Measurements from ENCODE around the gene PARD3B.

Gene PARD3B

DNA sequence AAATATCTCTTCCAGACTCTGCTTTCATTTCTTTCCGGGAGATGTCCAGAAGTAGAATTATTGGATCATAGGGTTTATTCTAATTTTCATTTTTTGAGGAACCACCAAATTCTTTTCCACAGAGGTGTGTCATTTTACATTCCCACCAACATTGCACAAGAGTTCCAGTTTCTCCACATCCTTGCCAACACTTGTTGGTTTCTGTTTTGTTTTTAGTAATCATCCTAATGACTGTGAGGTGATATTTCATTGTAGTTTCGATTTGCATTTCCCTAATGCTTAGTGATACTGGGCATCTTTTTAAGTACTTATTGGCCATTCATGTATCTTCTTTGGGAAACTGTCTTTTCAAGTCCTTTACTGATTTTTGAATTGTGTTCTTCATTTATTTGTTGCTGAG lies 513.1 kb downstream of the PARD3B start:
- no peak for DNase-seq (ENCODE audit: low read depth)

DNA sequence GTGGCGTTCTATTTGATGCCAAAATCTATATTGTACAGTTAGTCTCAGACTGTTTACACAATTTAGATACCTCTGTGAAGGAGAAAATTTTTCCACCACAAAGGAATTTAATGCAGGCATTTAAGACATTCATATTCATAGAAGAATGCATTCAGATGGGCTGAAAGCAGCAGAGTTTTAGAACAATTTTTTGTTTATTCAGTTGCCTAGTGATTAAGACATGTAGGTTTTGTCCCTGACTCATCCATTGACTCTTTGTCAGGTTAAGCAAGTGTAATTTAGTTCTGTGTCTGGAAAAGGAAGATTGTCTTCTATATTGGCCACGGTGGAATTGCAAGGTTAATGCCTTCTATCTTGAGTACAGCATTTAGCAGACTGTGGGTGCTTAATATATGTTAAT lies 515.0 kb downstream of the PARD3B start:
- DNase-seq (ENCODE audit: low read depth): peak; percentile 62

DNA sequence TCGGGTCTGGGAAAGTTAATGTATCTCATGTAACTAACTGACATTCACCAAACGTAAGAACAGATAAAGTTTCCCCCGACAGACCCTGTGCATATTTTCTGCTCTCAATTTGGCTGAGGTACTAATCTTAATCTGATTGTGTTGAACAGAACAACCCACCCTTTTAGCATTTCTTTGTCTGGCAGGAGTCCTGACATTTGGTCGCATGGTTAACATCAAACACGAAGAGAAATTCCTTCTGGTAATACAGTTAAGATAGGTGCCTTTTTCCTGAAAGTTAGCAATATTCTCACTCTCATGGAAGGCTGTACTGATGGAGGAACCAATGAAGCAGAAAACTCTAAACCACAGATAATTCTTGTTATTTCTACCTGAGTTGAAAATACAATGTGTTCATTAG lies 520.8 kb downstream of the PARD3B start:
- no peak for DNase-seq (ENCODE audit: low read depth)

- no peak for DNase-seq (ENCODE audit: low read depth)
These were observed 524.7 kb downstream of the PARD3B start for GRCh38 chr2:205069928-205070327.

DNA sequence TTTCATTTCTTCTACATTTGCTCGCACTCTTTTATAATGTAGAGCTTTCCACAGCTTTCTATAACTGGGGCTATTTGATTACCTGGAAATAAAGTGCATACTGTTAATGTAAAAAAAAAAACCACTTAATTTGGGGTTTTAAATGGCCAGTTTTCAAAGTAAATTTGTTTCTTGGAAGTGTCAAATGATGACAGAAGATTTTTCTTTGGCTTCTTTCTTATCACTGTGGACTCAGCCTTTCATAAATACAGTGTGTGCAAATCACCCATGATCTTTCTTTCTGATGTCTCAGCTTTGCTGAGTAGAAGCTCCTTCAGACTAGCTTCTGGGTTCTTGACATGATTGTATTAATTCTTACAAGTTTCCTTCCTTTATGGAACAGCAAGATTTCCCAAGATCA lies 525.6 kb downstream of the PARD3B start:
- DNase-seq (ENCODE audit: low read depth): no peak

- DNase-seq (ENCODE audit: low read depth): no peak
These were observed 528.3 kb downstream of the PARD3B start for GRCh38 chr2:205073433-205074020.

DNA sequence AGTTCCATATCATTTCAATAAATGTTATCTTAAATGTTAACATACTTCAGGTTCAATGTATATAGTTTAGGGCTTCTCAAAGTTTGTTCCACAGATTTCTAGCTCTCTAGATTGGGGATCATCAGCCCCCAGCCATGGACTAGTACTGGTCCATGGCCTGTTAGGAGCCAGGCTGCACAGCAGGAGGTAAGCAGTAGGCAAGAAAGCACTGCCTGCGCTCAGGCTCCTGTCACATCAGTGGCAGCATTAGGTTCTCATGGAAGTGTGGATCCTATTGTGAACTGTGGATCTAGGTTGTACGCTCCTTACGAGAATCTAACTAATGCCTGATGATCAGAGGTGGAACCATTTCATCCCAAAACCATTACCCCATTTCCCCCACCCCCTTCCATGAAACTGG lies 531.1 kb downstream of the PARD3B start:
- DNase-seq (ENCODE audit: low read depth): no peak

DNA sequence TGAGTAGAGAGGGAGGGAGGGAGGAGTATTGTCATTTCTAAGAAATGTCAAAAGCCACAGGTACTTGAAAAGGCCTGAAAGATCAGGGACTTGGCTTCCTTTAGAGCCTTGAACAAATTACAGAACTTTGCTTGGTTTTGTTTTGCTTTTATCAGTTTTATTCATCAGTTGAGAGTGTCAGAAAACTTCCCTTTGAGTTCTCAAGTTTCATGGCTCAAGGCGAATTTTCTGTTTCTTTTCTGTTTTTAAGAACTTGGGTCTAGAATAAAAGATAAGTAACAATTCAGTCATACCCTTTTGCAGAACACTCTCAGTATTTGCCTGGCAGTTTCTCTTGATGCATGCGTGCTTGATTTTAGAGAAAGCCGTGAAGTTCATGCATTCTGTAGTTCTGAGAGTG lies 531.9 kb downstream of the PARD3B start:
- no peak for DNase-seq (ENCODE audit: low read depth)

DNA sequence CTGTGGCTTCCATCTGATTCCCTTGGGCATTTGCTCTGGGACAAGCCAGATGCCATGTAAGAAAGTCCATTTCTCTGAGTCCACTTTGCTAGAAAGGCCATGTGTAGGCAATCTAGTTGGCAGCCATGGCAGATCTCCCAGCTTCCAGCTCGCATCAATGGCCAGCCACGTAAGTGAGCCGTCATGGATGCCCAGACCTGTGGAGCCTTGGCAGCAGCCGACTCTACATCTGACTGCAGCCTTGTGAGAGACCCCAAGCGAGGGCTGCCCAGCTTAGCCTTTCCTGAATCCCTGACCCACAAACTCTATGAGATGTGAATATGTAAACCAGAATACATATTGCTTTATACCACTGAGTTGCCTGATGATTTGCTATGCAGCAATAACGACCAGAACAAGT lies 533.5 kb downstream of the PARD3B start:
- no peak for DNase-seq (ENCODE audit: low read depth)

- DNase-seq (ENCODE audit: low read depth): no peak
These were observed 533.9 kb downstream of the PARD3B start for GRCh38 chr2:205079173-205079572.

DNA sequence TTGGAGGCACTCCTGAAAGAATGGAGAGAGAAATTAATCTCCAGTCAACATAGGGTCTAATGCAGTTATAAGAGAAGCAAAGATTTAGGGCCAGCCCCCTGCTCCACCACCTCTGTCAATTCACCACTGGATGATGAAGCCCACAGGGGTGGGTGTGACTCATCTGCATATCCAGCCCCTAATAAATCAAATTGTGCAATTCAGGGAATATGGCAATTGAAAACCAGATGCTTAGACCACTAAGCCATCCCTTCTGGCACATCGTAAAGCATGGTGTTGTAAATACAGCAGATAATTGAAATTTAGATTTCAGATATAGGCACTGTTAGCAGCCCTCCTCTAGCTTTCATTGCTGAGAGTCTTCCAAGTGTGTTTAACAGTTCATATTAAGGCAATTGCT lies 541.4 kb downstream of the PARD3B start:
- DNase-seq (ENCODE audit: low read depth): peak; percentile 7

GRCh38 chr2:205087862-205088261 lies 542.6 kb downstream of the PARD3B start:
- DNase-seq (ENCODE audit: low read depth): no peak

- DNase-seq (ENCODE audit: low read depth): no peak
These were observed 544.7 kb downstream of the PARD3B start for GRCh38 chr2:205089958-205090357.

- no peak for DNase-seq (ENCODE audit: low read depth)
These were observed 546.1 kb downstream of the PARD3B start for GRCh38 chr2:205091411-205091810.

GRCh38 chr2:205094031-205094430 lies 548.8 kb downstream of the PARD3B start:
- no peak for DNase-seq (ENCODE audit: low read depth)

DNA sequence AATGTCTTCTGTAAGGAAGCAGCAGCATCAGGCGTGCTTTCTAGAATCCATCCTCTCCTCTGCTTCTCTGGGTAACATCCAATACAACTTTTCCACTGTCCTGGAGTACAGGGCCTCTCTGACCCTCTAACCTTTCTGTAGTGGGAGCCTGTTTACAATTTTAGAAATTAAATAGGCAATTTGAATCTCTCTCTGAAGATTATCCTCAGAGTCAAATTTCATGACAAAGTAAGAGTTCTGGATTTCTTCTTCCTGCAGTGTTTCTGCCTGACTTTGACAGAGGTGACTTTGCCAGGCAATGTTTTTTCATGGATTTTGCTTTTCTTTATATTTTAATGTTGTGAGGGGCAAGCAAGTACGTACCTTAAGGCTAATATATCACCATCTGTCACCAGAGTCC lies 558.4 kb downstream of the PARD3B start:
- no peak for DNase-seq (ENCODE audit: low read depth)

- no peak for DNase-seq (ENCODE audit: low read depth)
These were observed 562.5 kb downstream of the PARD3B start for GRCh38 chr2:205107810-205108209.

GRCh38 chr2:205115511-205115910 lies 570.2 kb downstream of the PARD3B start:
- no peak for DNase-seq (ENCODE audit: low read depth)

DNA sequence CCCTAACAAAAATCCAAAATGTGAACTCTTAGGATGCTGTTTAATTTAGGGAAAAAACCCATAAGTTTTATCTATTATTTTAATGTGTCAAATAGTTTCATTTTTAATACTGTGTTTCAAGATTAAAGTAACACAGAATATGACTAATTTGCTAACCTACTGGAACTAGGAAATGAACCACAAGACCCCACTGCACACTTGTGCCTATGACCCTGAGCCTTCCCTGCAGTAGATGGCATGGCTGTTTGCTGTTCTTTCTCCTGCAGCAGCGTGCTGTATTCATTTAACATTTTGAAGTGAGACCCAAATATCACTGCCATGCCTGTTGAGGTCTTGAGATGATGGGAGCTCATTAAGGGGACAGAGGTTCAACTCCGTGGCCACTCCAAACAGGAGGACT lies 571.9 kb downstream of the PARD3B start:
- DNase-seq (ENCODE audit: low read depth): no peak

- no peak for DNase-seq (ENCODE audit: low read depth)
These were observed 573.9 kb downstream of the PARD3B start for GRCh38 chr2:205119136-205119535.

DNA sequence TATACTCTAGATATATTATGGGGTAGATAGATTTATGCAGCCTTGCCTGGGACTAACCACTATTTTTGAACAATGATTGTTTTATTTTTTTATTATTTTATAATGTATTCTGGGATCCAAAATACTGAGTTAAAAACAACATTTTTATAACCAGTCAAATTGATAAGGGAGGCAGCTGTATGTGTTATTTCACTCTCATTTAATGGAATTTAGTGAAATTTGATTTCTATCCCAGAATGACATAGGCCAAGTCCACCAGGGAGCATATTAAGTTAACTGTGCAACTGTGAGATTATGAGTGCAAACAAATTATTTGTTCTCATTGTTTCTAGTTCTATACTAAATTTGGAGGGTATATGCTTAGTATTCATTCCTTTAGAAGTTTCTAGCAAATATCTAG lies 583.5 kb downstream of the PARD3B start:
- no peak for DNase-seq (ENCODE audit: low read depth)

DNA sequence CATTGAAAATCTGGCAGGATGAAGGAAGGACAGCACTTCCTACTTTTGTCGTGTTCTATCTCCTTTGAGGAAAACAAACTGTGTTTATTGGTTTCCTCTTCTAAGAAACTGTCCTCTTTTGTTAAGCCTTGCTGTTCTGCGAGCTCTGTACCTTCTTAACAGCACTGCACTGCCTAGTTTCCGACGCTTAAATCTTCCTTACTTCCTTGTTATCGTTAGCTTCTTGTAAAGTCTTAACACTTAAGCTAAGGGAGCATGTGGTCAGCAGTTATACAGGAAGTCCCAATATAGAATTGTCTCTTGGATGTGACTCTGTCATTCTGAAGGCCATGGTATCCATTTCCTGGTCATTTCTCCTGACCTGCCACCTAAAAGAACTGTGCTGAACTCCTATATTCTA lies 584.3 kb downstream of the PARD3B start:
- no peak for DNase-seq (ENCODE audit: low read depth)

GRCh38 chr2:205130111-205130829 lies 585.0 kb downstream of the PARD3B start:
- DNase-seq (ENCODE audit: low read depth): no peak

DNA sequence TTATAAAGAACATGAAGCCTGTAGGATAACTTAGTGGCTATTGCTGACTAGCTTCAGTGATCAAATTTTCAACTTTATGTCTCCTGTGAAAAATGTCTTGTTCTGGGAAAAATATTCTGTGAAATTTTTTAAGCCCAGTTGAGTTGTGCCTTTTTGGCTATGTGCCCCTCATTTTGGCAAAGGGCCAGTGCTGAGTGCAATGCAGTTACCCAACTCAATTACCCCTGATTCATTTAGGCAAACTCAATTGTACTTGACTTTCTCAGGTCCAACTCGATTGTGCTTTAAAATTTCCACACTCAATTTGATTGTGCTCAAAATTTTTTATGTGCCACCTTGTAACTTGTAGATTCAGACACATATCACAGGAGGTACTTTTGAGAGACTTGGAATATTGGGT lies 588.3 kb downstream of the PARD3B start:
- DNase-seq (ENCODE audit: low read depth): no peak

Measured in GM04503 (cell line).